GM19025 (cell line): ENCODE measurements around the gene BORCS5.

Source experiments
- ATAC-seq: cut with Tn5 transposase; IDR thresholded peaks from one replicate; pipeline ENCODE4 v1.9.1; 2021; ENCODE audit warnings: mild to moderate bottlenecking, low read depth, moderate library complexity; ENCODE audit not compliant: unreplicated experiment

Gene BORCS5

DNA sequence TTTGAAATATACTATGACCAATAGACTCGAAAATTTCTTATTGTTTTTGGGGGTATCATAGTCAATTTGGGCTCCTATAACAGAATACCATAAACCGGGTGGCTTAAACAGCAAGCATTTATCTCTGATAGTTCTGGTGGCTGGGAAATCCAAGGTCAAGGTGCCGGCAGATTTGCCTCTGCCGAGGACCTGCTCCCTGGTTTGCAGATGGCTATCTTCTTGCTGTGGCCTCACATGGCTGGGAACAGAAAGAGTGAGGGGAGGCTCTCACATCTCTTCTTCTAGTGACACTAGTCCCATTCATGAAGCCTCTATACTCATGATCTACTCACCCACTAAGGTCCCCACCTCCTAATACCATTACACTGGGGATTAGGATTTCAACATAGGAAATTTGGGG lies 70.7 kb downstream of the BORCS5 start:
- ATAC-seq = no peak

DNA sequence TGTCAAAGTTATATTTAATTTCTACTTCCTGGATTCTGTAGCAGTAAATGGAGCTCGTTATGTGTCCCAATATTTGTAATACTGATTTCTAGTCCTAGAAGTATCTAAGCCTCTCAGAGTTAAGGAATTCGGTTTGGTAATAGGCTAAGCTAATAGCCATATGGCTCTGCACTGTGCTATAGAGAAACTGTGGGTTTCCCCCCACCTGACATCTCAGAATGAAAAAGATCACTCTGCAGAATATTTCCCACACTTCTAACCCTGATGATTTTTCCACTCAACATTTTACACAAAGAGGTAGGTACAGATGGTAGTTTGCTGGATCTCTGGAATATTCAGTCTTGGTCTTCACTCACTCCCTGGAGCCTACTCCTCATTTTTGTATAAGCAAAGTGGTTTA lies 71.2 kb downstream of the BORCS5 start:
- ATAC-seq = no peak

DNA sequence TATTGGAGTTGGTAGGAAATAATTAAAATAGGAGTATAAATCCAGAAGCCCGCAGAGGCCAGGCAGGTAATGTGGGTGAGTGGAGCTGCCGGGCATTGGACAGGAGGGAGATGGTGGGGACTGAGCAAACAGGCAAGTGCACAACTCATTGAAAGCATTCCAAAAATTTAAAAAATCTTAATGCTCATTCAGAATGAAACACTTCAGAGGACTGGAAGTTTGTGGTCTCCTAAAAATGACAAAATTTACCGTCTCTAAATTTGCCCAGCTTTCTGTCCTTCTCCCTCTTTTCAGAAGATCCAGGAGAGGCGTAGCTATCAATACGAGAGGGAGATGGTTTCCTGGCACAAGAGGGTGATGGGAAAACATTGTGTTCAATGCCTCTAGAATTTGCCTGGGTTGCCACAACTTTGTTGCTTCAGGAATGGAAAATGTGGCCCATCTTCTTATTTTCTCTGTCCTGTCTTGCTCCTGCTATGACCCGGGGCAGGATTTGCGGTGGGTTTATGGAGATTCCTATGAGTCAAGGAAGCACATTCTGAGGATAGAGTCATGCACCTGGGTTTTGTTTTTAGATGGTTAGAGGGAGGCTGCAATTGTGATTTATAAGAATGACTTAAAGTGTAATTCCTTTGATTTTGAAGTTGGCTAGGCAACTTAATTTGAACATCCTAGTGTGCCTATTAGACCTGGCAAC lies 72.2 kb downstream of the BORCS5 start:
- ATAC-seq = no peak

DNA sequence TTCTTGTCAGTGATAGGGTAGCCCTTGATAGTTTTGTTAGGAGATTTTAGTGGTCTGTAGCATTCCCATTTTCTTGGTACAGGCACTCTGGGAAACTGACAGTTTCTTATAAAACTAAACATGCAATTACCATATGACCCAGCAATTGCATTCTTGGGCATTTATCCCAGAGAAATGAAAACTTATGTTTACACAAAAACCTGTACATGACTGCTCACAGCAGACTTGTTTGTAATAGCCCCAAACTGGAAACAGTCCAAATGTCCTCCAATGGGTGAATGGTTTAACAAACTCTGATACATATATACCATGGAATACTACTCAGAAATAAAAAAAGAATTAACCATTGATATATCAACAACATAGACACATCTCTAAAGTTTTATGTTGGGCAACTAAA lies 75.5 kb downstream of the BORCS5 start:
- ATAC-seq = no peak

DNA sequence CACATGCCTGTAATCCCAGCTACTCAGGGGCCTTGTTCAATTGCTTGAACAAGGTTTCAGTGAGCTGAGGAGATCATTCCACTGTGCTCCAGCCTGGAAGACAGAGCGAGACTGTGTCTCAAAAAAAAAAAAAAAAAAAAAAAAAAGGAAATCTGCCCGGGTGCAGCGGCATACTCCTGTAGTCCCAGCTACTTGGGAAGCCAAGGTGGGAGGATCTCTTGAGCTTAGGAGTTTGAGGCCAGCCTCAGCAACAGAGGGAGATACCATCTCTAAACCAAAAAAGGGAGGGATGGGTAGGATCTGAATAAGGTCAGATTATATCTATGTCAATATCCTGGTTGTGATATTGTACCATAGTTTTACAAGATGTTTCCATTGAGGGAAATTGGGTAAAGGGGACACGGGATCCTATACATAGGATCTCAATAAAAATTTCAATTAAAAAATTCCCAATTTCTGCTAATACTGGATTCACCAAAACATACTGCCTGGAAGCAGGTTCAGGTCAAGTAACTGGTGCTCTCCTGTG lies 76.4 kb downstream of the BORCS5 start:
- ATAC-seq = no peak

DNA sequence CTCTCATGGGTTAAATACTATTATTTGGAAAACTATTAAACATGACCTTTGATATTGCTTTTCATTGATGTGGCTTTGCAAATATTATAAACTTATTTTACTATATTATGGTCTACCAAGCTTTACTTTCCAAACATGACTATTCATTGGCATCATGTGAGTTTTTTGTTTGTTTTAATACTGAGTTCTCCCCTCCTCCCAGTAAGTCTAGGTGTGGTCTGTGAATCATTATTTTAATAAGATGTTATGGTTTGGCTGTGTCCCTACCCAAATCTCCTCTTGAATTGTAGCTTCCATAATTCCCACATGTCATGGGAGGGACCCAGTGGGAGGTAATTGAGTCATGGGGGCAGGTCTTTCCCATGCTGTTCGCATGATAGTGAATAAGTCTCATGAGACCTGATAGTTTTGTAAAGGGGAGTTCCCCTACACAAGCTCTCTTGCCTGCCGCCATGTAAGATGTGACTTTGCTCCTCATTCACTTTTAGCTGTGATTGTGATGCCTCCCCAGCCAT lies 80.0 kb downstream of the BORCS5 start:
- no peak for ATAC-seq

DNA sequence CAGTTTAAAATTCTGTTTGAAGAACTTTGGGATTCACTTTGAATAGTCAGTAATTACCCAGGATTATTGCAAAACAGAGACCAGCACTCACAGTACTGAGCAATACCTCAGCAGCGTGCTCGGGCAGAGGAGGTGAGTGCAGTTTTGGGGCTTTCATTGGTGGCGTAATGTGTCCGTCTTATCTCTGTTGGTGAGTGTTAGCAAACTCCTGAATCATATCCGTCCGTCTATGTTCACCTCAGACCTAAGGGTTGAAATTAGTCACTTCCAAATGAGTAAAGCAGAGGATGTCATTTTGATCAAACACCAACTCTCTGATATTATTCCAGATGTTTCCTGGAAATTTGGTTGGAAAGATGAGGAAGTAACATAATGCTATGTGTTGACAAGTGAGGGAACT lies 82.8 kb downstream of the BORCS5 start:
- no peak for ATAC-seq

DNA sequence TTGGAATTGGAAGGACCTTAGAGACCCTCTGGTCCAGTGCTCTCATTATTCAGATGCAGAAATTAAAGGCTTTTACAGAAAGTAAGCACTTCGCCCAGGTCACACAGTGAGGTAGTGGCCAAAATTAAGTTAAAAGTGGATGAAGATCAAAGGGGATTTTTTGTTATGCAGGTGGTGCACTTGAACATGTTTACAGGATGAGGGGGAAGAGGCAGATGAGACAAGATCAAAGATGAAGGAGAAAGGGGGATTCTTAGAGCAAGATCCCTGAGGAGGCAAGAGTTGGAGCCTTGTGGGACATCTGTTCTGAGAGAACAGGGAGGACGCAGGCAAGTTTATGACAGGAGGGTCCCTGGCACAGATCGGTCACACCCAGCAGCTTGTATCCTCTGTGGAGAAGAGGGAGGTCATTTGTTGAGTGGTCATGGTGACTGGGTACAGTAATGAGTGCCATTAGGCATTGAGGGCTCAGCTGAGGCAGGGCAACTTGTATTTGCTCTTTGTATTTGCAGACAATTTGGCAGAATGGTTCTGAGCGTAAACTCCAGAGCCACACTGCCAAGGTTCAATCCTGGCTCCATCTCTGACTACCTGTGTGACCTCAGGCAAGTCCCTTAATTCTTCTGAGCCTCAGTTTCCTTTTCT lies 84.0 kb downstream of the BORCS5 start:
- no peak for ATAC-seq

DNA sequence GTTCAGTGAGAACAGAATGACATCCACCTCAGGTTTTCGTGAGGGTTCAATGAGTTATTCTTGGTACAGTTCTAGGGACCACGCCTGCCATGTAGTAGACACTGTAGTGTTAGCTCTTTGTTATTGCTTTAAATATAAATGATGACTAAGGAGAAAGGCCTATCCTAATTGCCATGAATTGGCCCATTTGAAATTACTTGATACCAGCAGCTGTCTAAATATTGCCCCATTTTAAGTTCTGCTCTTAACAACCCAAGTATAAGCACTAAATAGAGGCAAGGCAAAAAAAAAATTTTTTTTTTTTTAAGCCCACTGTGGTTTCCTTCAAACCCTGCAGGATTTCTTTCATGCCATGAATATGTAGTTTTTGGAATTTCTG lies 84.5 kb downstream of the BORCS5 start:
- ATAC-seq = no peak

DNA sequence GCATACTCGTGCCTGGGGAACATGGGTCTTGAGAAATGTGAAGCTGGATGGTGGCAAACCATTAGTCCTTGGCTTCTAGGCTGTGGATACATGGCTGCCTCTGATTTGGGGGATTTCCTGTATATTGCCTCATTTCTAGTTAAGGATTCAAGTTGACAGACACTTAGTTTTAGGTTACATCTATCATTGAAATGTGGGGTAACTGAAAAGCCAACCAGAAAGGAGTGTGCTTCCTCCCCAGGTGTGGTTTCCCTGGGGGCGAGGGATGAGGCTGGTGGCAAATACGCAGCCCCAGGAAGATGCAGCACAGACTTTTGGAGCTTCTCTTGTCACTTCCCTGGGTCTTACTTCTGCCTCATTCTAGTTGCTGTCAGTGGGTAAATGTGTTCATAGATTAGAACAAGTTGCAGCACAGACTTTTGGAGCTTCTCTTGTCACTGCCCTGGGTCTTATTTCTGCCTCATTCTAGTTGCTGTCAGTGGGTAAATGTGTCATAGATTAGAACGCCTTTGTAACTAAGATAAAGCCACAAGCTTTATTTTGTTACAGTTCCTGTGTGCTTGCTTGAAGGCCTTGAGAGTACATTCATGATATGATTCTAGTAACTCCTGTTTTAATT lies 85.1 kb downstream of the BORCS5 start:
- ATAC-seq = no peak

DNA sequence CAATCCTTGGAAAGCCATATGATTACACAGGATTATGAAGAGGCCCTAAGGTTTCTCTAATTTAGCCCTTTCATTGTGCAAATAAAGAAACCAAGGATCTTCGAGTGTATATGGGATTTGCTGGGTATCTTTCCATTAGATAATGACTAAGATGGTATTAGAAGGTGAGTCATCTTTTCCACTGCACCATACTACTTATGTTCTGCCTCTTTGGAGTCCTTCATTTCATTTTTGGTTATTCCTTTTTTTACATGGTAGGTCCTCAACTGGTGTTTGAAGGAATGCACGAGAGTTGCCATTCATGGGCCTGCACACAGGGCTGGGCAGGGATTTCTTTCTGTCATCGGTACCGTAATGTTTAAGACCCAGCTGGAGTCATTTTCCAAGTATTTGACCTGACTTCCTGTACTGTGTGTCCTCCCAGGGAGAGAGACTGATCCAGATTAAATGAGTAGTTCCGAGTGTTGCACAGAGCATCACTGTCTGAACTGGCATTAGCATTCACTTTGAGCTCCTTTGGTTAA lies 85.7 kb downstream of the BORCS5 start:
- ATAC-seq = no peak

DNA sequence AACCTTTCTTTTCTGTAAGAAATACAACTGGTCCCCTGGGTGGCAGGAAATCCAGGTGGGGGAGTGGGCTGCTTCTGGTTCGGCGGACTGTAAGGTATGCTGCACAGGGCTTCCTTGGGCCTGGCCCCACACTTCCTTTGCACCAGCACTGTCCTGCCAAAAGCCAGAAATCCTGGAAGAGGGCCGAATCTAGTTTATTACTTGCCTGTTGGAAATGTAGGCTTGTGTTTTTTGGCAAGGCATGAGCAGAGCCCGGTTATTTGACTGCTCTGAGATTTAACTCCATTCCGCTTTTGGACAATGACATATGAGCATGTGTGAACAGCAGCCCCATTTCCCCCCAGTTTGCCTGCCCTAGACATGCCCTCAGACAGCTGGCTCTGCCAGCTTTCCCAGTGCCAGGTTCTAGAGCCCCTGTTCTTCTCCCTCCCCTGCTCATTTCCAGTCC lies 86.6 kb downstream of the BORCS5 start:
- no peak for ATAC-seq

DNA sequence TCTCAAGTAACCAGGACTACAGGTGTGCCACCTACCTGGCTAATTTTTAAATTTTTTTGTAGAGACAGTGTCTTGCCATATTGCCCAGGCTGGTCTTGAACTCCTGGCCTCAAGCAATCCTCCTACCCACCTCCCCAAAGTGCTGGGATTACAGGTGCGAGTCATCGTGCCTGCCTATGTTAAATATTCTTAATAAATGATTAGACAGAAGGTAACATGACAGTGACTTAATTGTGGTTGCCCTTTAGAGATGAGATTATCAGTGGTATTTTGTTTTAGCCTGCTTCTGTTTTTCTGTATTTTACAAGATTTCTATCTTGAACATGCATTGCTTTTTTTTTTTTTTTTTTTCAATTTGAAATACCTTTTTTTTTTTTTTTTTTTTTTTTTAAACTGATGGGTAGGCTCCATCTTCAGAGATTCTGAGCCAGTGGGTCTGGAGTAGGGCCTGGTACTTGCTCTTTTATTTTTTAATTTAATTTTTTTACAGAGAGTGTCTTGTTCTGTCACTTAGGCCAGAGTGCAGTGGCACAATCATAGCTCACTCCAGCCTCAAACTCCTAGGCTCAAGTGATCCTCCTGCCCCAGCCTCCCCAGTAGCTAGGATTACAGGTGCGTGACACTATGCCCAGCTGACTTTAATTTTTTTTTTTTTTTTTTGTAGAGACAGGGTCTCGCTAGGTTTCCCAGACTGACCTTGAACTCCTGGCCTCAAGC lies 88.4 kb downstream of the BORCS5 start:
- ATAC-seq = no peak

DNA sequence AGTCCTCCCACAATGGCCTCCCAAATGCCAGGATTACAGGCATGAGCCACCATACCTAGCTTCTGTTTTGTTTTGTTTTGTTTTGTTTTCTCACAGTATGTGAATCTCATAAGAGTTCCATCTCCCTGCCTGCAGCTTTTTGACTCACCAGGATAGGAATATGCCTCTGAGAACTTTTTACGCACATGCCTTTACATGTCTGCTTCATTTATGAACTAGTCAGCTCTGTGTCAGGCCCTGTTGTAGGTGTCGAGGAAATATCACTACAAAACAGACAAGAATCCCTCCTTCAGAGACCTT lies 89.0 kb downstream of the BORCS5 start:
- no peak for ATAC-seq

DNA sequence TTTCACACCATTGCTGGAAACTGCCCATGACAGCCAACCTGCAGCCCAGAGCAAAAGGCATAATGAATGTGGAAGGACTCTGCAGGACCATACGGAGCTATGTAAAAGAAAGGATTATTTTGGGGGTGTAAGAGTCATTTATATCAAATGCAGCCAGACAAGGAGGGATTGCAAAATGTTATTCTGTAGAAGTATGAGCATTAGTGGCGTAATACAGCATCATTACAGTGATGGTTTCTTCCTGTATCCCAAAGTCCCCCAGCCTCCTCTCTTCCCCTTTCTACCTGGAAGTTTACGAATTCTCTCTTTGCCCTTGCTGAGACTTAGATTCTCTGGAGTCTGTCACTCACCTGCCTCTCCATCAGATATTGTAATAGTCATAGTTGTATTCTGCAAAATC lies 89.9 kb downstream of the BORCS5 start:
- ATAC-seq = no peak

DNA sequence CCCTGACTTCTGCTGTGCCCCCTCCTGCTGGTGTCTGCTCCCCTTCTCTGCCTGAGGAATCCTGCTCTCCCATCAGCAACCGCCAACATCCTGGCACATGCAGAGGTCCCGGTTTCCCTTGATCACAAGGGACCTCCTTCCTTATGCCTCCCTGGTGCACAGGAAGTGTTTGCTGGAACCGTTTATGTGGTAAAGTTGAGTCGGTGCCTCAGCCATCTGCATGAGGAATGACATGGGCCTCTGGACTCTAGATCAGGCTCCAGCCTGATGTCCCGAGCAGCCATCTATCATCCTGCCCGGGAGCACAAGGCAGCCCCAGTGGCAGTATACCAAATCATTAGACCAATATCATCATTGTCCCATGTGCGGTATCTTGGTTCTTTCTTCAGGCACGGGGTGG lies 90.4 kb downstream of the BORCS5 start:
- no peak for ATAC-seq

DNA sequence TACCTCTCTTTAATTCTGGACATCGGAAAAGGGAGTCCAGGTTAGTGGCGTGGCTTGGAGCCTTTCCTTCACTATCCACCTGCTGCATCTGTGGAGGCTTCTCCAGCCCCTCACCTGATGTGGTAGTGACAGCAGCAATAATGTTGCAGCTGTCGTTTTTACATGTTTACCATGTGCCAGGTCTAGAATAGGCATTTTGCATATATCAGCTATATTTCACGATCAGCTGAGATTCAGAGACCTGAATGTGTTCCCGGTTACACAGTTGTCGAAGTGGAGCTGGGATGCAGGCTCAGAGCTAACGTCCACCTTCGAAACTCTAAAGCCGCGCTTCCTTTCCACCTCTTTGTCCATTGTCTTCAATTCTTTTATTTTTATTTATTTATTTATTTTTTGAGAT lies 91.0 kb downstream of the BORCS5 start:
- no peak for ATAC-seq

DNA sequence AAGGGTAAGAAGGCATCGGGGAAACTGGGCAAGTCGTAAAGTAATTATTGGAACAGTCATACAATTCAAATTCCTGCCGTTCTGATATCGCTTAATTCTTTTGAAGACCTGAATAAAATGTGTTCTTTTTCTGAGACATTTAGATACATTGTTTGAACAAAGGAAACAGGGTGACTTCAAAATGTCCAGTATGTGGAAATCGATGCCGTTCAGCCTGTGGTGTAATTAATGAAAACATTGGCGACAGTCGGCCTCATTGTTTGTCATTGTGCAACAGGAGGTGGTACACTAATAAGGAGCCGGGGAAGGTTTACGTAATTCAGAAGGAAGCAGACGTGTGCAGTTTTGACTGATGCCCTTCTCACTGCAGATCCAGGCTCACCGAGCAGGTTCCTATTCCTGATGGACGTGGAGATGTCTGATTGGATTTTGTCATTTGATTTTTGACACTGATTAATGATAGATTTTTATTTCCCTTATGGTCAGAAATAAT lies 92.7 kb downstream of the BORCS5 start:
- ATAC-seq = no peak

DNA sequence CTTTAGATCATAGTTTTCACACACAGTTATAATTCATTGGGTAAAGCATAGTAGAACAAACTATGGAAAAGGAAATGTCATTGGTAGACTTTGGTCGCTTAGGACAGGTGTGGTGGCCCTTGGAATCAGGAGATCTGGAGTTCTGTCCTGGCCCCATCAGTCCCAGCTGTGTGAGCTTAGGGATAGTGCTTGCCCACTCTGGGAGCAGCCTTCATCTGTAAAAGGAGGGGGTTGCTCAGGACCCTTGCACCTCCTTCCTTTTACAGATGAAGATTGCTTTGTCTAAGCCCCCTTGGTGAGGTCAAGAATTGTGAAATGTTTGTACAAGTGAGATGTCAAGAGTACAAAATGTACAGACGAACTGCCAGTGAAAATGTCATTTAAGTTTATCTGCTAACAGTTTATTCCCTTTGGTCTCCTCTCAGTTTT lies 93.2 kb downstream of the BORCS5 start:
- no peak for ATAC-seq

DNA sequence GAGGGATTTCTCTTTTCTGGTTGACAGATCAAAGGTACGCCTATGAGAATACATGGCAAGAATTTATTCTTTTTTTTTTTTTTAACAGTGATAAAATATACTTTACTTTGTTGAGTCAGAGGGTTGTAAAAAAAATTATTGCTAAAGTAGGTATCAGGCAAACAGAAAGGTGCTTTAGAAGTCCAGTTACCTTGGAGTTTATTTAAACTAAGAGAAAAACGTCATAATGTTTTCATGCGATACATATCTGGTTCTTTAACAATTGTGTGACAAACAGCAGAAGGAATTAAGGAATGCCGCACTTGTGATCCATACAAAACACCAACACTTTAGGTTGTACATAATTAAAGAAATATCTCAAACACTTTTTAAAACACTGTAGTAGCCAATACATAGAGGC lies 94.2 kb downstream of the BORCS5 start:
- no peak for ATAC-seq
